Measurements from ENCODE around the gene PLXNC1.

The PLXNC1 gene

DNA sequence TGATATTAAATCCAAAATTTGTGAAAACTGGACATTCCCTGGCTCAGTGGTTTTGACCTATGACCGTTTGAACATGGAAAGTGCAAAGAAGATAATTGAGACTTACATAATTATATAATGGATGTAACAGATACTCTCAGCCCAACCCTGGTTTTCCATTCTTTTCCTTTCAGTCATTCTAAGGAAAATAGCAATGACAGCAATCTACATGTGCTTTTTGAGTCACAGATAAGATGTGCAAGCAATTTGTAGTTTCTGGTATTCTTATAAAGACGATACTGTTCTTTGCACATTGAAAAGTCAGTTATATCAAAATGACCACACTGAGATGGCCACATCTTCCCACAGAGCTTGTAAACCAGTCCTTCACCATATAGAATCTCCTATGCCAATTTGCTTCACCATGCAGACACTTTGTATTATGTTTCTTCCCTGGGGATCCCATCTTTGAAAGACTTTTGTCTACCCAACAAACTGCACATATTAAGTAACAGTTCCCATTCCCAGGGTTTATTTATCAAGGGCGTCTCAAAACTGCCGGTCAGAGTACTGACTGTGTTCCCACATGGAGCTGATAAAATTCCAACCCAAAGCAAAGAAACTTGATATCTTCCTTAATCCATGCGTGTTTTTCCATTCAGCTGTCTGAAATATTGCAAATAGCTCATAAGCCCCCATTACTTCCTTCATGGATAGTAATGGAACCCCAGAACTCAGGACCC is 34.8 kb downstream of the PLXNC1 start:
- H3K27me3 ChIP-seq (ENCODE audit: control insufficient read depth, insufficient read depth, low read length), result peaks cover 29% of the 10 kb centered on the region
- peaks cover under 1% of the 10 kb centered on the region; the same call in 1 of the 2 replicates for H3K9me3 ChIP-seq (ENCODE audit: control insufficient read depth, insufficient read depth, low read depth, low read length)
- no peak overlapping the region for H3K27ac ChIP-seq (ENCODE audit: low read depth, low read length)
- peaks cover 19% of the 10 kb centered on the region for H3K4me1 ChIP-seq (ENCODE audit: control insufficient read depth, insufficient read depth, low read length)
- H3K4me3 ChIP-seq (ENCODE audit: low read depth, low read length), result no peak overlapping the region
- no peaks in the 10 kb centered on the region for H3K36me3 ChIP-seq (ENCODE audit: control insufficient read depth, insufficient read depth, low read length)
- H3K9ac ChIP-seq (ENCODE audit: low read length), result no peak overlapping the region

DNA sequence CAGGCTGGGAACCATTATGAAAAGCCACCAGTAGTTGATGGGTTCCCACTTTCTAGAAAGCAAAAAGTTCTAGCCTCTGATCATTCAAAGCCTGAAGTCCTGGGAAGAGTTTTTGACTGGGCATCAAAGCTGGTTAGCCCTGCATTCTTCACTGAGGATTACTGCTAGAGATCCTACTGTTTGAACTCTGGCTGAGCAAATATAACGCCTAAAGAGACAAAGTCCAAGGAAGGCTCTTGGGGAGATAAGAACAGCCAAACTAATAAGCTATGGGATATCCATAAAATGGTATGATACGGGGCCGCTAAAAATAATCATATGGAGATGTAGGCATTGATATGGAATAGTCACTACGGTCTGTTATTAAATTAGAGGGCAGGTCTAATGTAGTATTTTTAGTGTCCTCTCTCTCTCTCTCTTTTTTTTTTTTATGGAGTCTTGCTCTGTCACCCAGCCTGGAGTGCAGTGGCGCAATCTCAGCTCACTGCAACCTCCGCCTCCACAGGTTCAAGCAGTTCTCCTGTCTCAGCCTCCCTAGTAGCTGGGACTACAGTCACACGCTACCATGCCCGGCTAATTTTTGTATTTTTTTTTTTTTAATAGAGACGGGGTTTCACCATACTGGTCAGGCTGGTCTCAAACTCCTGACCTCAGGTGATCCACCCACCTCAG is 35.5 kb downstream of the PLXNC1 start:
- Histone ChIP-seq H3K36me3 (ENCODE audit: control insufficient read depth, insufficient read depth, low read length) (no peaks in the 10 kb centered on the region), H3K9ac (ENCODE audit: low read length) (no peak overlapping the region), H3K27me3 (ENCODE audit: control insufficient read depth, insufficient read depth, low read length) (peaks cover 32% of the 10 kb centered on the region), H3K9me3 (ENCODE audit: control insufficient read depth, insufficient read depth, low read depth, low read length) (no peaks in the 10 kb centered on the region), H3K27ac (ENCODE audit: low read depth, low read length) (no peak overlapping the region), H3K4me3 (ENCODE audit: low read depth, low read length) (no peak overlapping the region), H3K4me1 (ENCODE audit: control insufficient read depth, insufficient read depth, low read length) (peaks cover 19% of the 10 kb centered on the region)

DNA sequence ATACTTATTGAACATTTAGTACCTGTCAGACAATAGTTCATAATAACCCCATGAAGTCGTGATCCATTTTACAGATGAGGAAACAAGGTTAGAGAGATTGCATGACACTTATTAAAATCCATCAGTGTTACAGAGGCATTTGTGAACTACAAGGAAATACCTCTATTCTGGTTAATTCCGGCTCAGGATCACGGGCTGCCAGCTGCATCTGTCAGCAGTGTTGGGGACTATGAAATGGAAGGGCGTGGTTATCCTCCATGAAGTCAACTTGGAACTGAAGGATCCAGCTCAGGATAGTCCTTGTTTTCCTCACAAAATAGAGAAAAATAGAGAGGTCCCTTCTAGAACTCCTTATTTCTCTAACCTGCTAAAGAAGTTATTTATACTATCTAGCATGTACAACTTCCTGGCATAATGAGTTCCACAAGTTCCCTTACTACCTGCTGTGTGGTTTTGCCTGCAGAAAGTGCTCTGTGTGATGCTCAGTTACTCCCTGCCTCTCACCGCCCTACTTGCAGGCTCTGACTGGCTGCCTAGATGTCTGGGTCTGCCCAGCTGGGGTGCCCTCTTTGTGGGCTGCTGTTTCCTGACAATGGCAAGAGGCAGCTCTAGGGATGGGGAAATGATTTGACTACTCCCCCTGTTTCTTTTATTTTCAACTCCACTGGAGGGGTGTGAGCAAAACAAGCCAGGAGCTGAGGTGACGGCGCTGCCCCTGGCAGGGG is 36.8 kb downstream of the PLXNC1 start:
- Histone ChIP-seq H3K27ac (ENCODE audit: low read depth, low read length) (no peak overlapping the region), H3K9ac (ENCODE audit: low read length) (no peak overlapping the region), H3K27me3 (ENCODE audit: control insufficient read depth, insufficient read depth, low read length) (peaks cover 38% of the 10 kb centered on the region), H3K9me3 (ENCODE audit: control insufficient read depth, insufficient read depth, low read depth, low read length) (no peaks in the 10 kb centered on the region), H3K36me3 (ENCODE audit: control insufficient read depth, insufficient read depth, low read length) (no peaks in the 10 kb centered on the region), H3K4me1 (ENCODE audit: control insufficient read depth, insufficient read depth, low read length) (peaks cover 19% of the 10 kb centered on the region), H3K4me3 (ENCODE audit: low read depth, low read length) (no peak overlapping the region)

DNA sequence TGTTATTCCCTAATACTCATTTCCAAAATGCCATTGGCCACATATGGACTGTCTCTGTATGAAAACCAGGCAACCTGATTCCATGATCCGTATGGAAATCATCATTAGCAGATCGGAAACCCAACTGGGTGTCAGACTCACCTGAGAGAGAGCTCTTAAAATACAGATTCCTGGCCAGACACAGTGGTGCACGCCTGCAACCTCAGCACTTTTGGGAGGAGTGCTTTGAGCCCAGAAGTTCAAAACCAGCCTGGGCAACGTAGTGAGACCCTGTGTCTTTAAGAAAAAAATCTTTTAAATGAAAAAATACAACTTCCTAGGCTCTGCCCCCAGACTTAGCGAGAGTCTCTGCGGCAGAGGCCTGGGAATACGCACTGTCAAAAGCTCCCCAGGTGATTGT is 37.4 kb downstream of the PLXNC1 start:
- Histone ChIP-seq H3K27me3 (ENCODE audit: control insufficient read depth, insufficient read depth, low read length) (peaks cover 41% of the 10 kb centered on the region), H3K9me3 (ENCODE audit: control insufficient read depth, insufficient read depth, low read depth, low read length) (no peaks in the 10 kb centered on the region), H3K4me1 (ENCODE audit: control insufficient read depth, insufficient read depth, low read length) (peaks cover 19% of the 10 kb centered on the region), H3K4me3 (ENCODE audit: low read depth, low read length) (no peak overlapping the region), H3K27ac (ENCODE audit: low read depth, low read length) (no peak overlapping the region), H3K9ac (ENCODE audit: low read length) (no peak overlapping the region), H3K36me3 (ENCODE audit: control insufficient read depth, insufficient read depth, low read length) (no peaks in the 10 kb centered on the region)

DNA sequence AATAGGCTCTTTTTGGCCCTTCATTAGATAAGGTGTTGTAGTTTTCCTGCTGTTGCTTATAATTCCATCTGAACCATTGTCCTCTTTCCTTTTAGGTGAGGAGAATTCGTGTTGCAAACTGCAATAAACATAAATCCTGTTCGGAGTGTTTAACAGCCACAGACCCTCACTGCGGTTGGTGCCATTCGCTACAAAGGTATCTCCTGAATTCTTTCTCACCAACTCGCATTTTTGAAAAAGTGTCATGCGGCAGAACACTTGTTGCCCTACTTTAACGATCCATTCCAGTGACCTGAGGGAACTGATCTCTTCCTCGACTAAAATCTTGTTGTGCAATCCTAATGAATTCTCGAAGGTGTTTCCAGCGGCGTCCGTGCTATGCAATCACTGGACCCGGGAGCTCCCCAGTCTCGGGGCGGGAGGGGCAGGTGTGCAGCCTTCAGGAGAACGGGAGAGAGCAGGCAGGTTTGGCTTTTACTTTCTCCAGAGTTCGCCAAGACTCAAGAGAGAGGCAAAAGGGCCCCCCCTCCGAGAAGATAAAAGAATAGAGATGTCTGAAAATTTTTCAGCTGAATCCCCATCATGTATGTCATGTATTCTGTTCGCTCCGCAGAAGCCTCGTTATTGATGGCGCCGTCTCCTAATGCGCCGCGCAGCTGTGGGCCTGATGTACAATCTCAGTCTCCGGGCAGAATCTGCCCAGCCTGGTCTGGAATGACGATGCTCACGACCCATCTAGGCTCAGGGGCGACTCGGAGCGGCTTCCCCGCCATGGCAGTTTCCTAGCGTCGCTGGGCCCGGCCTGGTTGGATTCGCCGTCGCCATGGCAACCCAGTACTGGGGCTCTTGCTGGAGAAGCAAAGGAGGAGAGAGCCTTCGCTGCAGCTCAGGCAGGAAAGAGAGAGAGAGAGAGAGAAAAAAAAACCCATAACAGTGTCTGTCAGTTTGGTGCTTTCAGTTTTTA is 38.2 kb downstream of the PLXNC1 start:
- Histone ChIP-seq H3K27ac (ENCODE audit: low read depth, low read length) (no peak overlapping the region), H3K27me3 (ENCODE audit: control insufficient read depth, insufficient read depth, low read length) (peaks cover 41% of the 10 kb centered on the region), H3K4me3 (ENCODE audit: low read depth, low read length) (no peak overlapping the region), H3K9me3 (ENCODE audit: control insufficient read depth, insufficient read depth, low read depth, low read length) (no peaks in the 10 kb centered on the region), H3K9ac (ENCODE audit: low read length) (no peak overlapping the region), H3K36me3 (ENCODE audit: control insufficient read depth, insufficient read depth, low read length) (no peaks in the 10 kb centered on the region), H3K4me1 (ENCODE audit: control insufficient read depth, insufficient read depth, low read length) (peaks cover 19% of the 10 kb centered on the region)

DNA sequence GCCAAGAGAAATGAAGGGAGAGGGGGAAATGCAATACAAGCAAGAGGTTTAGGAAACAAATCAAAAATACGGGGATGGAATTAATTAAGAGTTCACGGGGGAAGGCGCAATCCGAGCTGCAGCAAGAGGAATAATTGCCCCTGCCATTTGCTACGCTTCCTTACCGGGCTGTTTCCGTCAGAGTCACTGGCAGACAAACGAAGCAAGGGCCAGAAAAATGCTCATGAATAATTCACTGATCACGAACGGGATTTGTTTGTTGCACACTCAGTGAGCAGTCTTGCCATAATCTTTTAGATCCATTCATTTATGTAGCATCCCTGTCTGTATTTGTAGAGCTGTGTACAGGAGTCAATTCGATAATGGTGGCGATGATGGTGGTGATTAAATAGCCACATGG is 39.0 kb downstream of the PLXNC1 start:
- Histone ChIP-seq H3K9ac (ENCODE audit: low read length) (no peak overlapping the region), H3K27ac (ENCODE audit: low read depth, low read length) (no peak overlapping the region), H3K4me1 (ENCODE audit: control insufficient read depth, insufficient read depth, low read length) (peaks cover 19% of the 10 kb centered on the region), H3K36me3 (ENCODE audit: control insufficient read depth, insufficient read depth, low read length) (no peaks in the 10 kb centered on the region), H3K4me3 (ENCODE audit: low read depth, low read length) (no peak overlapping the region), H3K27me3 (ENCODE audit: control insufficient read depth, insufficient read depth, low read length) (peaks cover 41% of the 10 kb centered on the region), H3K9me3 (ENCODE audit: control insufficient read depth, insufficient read depth, low read depth, low read length) (0 out of 2 replicates have a peak, but pooled peaks cover 3% of the 10 kb centered on the region)

DNA sequence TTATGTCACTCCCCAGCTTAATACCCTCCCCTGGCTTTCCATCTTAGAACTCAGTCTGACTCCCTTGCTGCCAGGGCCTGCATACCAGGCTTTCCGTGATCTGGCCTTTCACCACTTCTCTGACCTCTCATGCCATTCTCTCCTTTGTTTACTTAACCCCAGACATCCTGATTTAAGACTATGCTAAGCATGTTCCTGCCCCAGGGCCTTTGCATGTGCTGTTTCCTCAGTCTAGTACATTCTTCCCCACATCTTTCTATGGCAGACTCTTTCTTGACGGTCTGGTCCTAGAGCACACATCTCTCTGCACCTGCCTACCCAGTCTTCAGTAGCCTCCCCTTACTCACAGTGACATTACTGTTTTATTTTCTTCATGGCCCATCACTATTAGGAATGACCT is 42.2 kb downstream of the PLXNC1 start:
- no peak overlapping the region for H3K27ac ChIP-seq (ENCODE audit: low read depth, low read length)
- peaks cover 35% of the 10 kb centered on the region for H3K27me3 ChIP-seq (ENCODE audit: control insufficient read depth, insufficient read depth, low read length)
- no peak overlapping the region for H3K9ac ChIP-seq (ENCODE audit: low read length)
- no peaks in the 10 kb centered on the region for H3K36me3 ChIP-seq (ENCODE audit: control insufficient read depth, insufficient read depth, low read length)
- peaks cover 16% of the 10 kb centered on the region for H3K4me1 ChIP-seq (ENCODE audit: control insufficient read depth, insufficient read depth, low read length)
- H3K4me3 ChIP-seq (ENCODE audit: low read depth, low read length), result no peak overlapping the region
- 0 out of 2 replicates have a peak, but pooled peaks cover 5% of the 10 kb centered on the region for H3K9me3 ChIP-seq (ENCODE audit: control insufficient read depth, insufficient read depth, low read depth, low read length)

DNA sequence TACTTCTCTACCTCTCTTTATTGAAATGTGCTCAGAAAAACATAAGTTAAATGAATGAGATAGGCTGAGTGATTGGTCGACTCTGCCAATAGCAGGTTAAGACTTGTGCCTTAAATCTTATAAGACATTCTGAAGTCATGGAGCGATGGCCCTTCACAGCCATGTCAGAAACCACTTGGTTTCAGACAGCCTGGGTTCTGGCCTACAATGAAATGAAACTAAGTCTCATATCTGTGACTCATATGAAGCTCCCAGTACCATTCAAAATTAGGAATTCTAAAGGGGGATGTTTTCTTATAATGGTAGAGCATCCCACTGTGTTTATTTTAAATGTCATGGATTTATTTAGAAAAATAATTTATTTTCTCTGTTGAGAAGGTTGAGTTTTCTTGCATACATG is 42.6 kb downstream of the PLXNC1 start:
- 0 out of 2 replicates have a peak, but pooled peaks cover 5% of the 10 kb centered on the region for H3K9me3 ChIP-seq (ENCODE audit: control insufficient read depth, insufficient read depth, low read depth, low read length)
- H3K4me1 ChIP-seq (ENCODE audit: control insufficient read depth, insufficient read depth, low read length), result peaks cover 14% of the 10 kb centered on the region
- H3K27me3 ChIP-seq (ENCODE audit: control insufficient read depth, insufficient read depth, low read length), result peaks cover 31% of the 10 kb centered on the region
- H3K4me3 ChIP-seq (ENCODE audit: low read depth, low read length), result no peak overlapping the region
- H3K27ac ChIP-seq (ENCODE audit: low read depth, low read length), result no peak overlapping the region
- H3K9ac ChIP-seq (ENCODE audit: low read length), result no peak overlapping the region
- no peaks in the 10 kb centered on the region for H3K36me3 ChIP-seq (ENCODE audit: control insufficient read depth, insufficient read depth, low read length)

DNA sequence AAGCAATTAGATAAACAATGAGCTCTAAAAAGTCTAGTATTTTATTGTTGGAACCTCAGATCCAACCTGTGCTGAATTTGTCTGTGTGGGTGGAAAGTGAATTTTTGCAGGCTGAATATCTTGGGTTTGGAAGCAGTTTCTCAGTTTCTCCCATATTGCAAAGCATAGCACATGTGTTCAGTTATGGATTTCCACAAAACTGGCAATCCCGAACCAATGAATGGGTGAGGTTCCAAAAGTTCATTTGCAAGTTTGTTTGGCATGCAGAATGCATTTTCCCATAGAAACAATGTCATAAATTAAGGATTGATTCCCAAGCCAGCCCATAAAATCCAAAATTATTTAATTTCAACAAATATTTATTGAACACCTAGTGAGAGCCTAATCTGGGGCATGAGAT is 43.4 kb downstream of the PLXNC1 start:
- no peaks in the 10 kb centered on the region for H3K36me3 ChIP-seq (ENCODE audit: control insufficient read depth, insufficient read depth, low read length)
- no peak overlapping the region for H3K9ac ChIP-seq (ENCODE audit: low read length)
- peaks cover 11% of the 10 kb centered on the region for H3K4me1 ChIP-seq (ENCODE audit: control insufficient read depth, insufficient read depth, low read length)
- 0 out of 2 replicates have a peak, but pooled peaks cover 5% of the 10 kb centered on the region for H3K9me3 ChIP-seq (ENCODE audit: control insufficient read depth, insufficient read depth, low read depth, low read length)
- H3K27me3 ChIP-seq (ENCODE audit: control insufficient read depth, insufficient read depth, low read length), result peaks cover 24% of the 10 kb centered on the region
- H3K4me3 ChIP-seq (ENCODE audit: low read depth, low read length), result no peak overlapping the region
- H3K27ac ChIP-seq (ENCODE audit: low read depth, low read length), result no peak overlapping the region

DNA sequence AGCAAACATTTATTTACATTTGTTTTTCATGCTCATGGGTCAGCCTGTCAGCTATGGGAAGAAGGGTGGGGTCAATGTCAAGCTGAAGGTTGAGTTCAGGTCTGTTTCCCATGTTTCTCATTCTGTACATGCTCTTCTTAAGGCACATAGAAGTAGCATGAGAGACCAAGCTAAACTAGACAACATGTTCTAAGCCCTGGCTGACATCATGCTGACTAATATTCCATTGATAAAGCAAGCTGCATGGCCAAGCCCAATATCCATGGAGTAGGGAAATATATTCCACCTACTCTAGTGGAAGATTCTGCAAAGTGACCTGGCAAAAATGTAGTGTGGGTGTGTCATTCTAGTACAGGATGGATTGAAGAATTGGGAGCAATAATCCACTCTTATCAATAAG is 44.1 kb downstream of the PLXNC1 start:
- Histone ChIP-seq H3K9me3 (ENCODE audit: control insufficient read depth, insufficient read depth, low read depth, low read length) (peaks cover 5% of the 10 kb centered on the region; the same call in 1 of the 2 replicates), H3K9ac (ENCODE audit: low read length) (no peak overlapping the region), H3K27ac (ENCODE audit: low read depth, low read length) (no peak overlapping the region), H3K36me3 (ENCODE audit: control insufficient read depth, insufficient read depth, low read length) (no peaks in the 10 kb centered on the region), H3K4me1 (ENCODE audit: control insufficient read depth, insufficient read depth, low read length) (peaks cover 5% of the 10 kb centered on the region; the same call in 1 of the 2 replicates), H3K4me3 (ENCODE audit: low read depth, low read length) (no peak overlapping the region), H3K27me3 (ENCODE audit: control insufficient read depth, insufficient read depth, low read length) (peaks cover 19% of the 10 kb centered on the region)
